H9 (cell line): ENCODE results near the gene RICTOR. TPM values are rescaled to one million over a fixed set of nuclear protein-coding genes. Genes with fewer than 3 reads are reported as not detected.

Experiments
- DNase-seq: peaks from one replicate; pipeline ENCODE4 v3.0.0-alpha.2; 2017
- H2AFZ ChIP-seq: one replicate; pipeline ENCODE4 v1.6.1; 2013; ENCODE audit warnings: mild to moderate bottlenecking, low read length, control low read depth, moderate library complexity
- H2AK5ac ChIP-seq: 2 replicates; pipeline ENCODE4 v1.6.1; 2013; ENCODE audit warnings: low read length, control low read depth, mixed read lengths; ENCODE audit not compliant: insufficient read length
- H2BK120ac ChIP-seq: one replicate; pipeline ENCODE4 v1.6.1; 2013; ENCODE audit warnings: low read depth, mild to moderate bottlenecking, low read length, control low read depth, inconsistent platforms; ENCODE audit not compliant: poor library complexity, severe bottlenecking
- H2BK12ac ChIP-seq: 2 replicates; pipeline ENCODE4 v1.6.1; 2013; ENCODE audit warnings: low read length, control low read depth, mixed read lengths, low read depth; ENCODE audit not compliant: insufficient read length
- H2BK15ac ChIP-seq: 2 replicates; pipeline ENCODE4 v1.6.1; 2013; ENCODE audit warnings: low read depth, low read length, control low read depth
- H2BK20ac ChIP-seq: one replicate; pipeline ENCODE4 v1.6.1; 2013; ENCODE audit warnings: low read depth, mild to moderate bottlenecking, low read length, control low read depth, inconsistent platforms; ENCODE audit not compliant: poor library complexity, severe bottlenecking
- H2BK5ac ChIP-seq: 2 replicates; pipeline ENCODE4 v1.6.1; 2013; ENCODE audit warnings: low read length, control low read depth, mixed read lengths; ENCODE audit not compliant: insufficient read length
- H3K14ac ChIP-seq: 2 replicates; pipeline ENCODE4 v1.6.1; 2013; ENCODE audit warnings: low read length, control low read depth; ENCODE audit not compliant: insufficient read depth
- H3K18ac ChIP-seq: 2 replicates; pipeline ENCODE4 v1.6.1; 2013; ENCODE audit warnings: low read depth, mild to moderate bottlenecking, mixed read lengths, low read length, control low read depth; ENCODE audit not compliant: insufficient read length
- H3K23ac ChIP-seq: 2 replicates; pipeline ENCODE4 v1.6.1; 2013; ENCODE audit warnings: low read length, control low read depth, mixed read lengths, low read depth; ENCODE audit not compliant: insufficient read length
- H3K23me2 ChIP-seq: 2 replicates; pipeline ENCODE4 v1.6.1; 2013; ENCODE audit warnings: low read depth, mild to moderate bottlenecking, mixed read lengths, low read length, control low read depth; ENCODE audit not compliant: insufficient read length, poor library complexity, severe bottlenecking
- H3K27ac ChIP-seq: 2 replicates; pipeline ENCODE4 v1.5.1; 2013; ENCODE audit warnings: low read length, control low read depth, mixed read lengths, low read depth; ENCODE audit not compliant: insufficient read length
- H3K27me3 ChIP-seq: 2 replicates; pipeline ENCODE4 v1.6.1; 2013; ENCODE audit warnings: low read length, control low read depth, inconsistent platforms; ENCODE audit not compliant: insufficient read depth
- H3K4ac ChIP-seq: 2 replicates; pipeline ENCODE4 v1.6.1; 2013; ENCODE audit warnings: low read depth, mild to moderate bottlenecking, control low read depth, inconsistent platforms, low read length, moderate library complexity
- H3K4me1 ChIP-seq: 2 replicates; pipeline ENCODE4 v1.6.1; 2013; ENCODE audit warnings: low read length, control low read depth, inconsistent platforms; ENCODE audit not compliant: insufficient read depth
- H3K4me2 ChIP-seq: 2 replicates; pipeline ENCODE4 v1.6.1; 2013; ENCODE audit warnings: low read length, control low read depth, mixed read lengths; ENCODE audit not compliant: insufficient read length, insufficient read depth
- H3K56ac ChIP-seq: 2 replicates; pipeline ENCODE4 v1.6.1; 2013; ENCODE audit warnings: low read depth, mild to moderate bottlenecking, mixed read lengths, low read length, control low read depth; ENCODE audit not compliant: insufficient read length
- H3K79me1 ChIP-seq: 2 replicates; pipeline ENCODE4 v1.6.1; 2013; ENCODE audit warnings: low read depth, mild to moderate bottlenecking, moderate library complexity, low read length, control low read depth, inconsistent platforms; ENCODE audit not compliant: insufficient read depth, poor library complexity, severe bottlenecking
- H3K79me2 ChIP-seq: 2 replicates; pipeline ENCODE4 v1.6.1; 2013; ENCODE audit warnings: low read length, control low read depth, inconsistent platforms; ENCODE audit not compliant: insufficient read depth
- H3K9ac ChIP-seq: 2 replicates; pipeline ENCODE4 v1.6.1; 2013; ENCODE audit warnings: low read length, control low read depth, mixed read lengths; ENCODE audit not compliant: insufficient read length; ENCODE audit errors: extremely low read depth
- H3K9me3 ChIP-seq: one replicate; pipeline ENCODE4 v1.6.1; 2013; ENCODE audit warnings: low read depth, low read length, inconsistent platforms; ENCODE audit not compliant: control insufficient read depth
- H3T11ph ChIP-seq: one replicate; pipeline ENCODE4 v1.6.1; 2013; ENCODE audit warnings: mild to moderate bottlenecking, low read length, control low read depth, inconsistent platforms
- H4K20me1 ChIP-seq: one replicate; pipeline ENCODE4 v1.6.1; 2013; ENCODE audit not compliant: control insufficient read depth, insufficient read length, insufficient read depth
- H4K5ac ChIP-seq: 2 replicates; pipeline ENCODE4 v1.6.1; 2013; ENCODE audit warnings: low read depth, mild to moderate bottlenecking, mixed read lengths, low read length, control low read depth; ENCODE audit not compliant: insufficient read length
- H4K8ac ChIP-seq: replicated peaks from 2 replicates; pipeline ENCODE4 v1.6.1; 2013; ENCODE audit warnings: low read length, control low read depth, mixed read lengths, low read depth; ENCODE audit not compliant: insufficient read length
- H4K91ac ChIP-seq: 2 replicates; pipeline ENCODE4 v1.6.1; 2013; ENCODE audit warnings: low read depth, mild to moderate bottlenecking, moderate library complexity, mixed read lengths, low read length, control low read depth; ENCODE audit not compliant: insufficient read length
- H3K27ac Mint-ChIP-seq, 3 experiments: 2 replicates in 2 of 3; 3 replicates in 1 of 3; pipeline ENCODE4 v1.8.0; 2020 to 2021; ENCODE audit warnings: mixed read lengths in 3 of 3, mild to moderate bottlenecking in 1 of 3, moderate library complexity in 1 of 3
- H3K27me3 Mint-ChIP-seq: 2 replicates; pipeline ENCODE4 v1.8.0; 2021; ENCODE audit warnings: low read depth, mild to moderate bottlenecking, moderate library complexity, mixed read lengths
- H3K36me3 Mint-ChIP-seq, 3 experiments: 2 replicates in 2 of 3; 3 replicates in 1 of 3; pipeline ENCODE4 v1.8.0; 2020 to 2021; ENCODE audit warnings: low read depth in 3 of 3, mixed read lengths in 3 of 3; ENCODE audit not compliant: insufficient read depth in 1 of 3
- H3K4me1 Mint-ChIP-seq, 2 experiments: 2 replicates each; pipeline ENCODE4 v1.8.0; 2020; ENCODE audit warnings: mixed read lengths in 2 of 2
- H3K4me3 Mint-ChIP-seq, 2 experiments: 2 replicates in 1 of 2; 3 replicates in 1 of 2; pipeline ENCODE4 v1.8.0; 2020 to 2021; ENCODE audit warnings: mild to moderate bottlenecking in 2 of 2, mixed read lengths in 2 of 2, moderate library complexity in 1 of 2
- H3K9me3 Mint-ChIP-seq, 2 experiments: 2 replicates in 1 of 2; 3 replicates in 1 of 2; pipeline ENCODE4 v1.8.0; 2020; ENCODE audit warnings: mild to moderate bottlenecking in 2 of 2, mixed read lengths in 2 of 2, moderate library complexity in 1 of 2
- WGBS: extraction: QIAGEN DNeasy Blood & Tissue Kit; methylation state at CpG from one replicate; pipeline ENCODE4 v1.1.7; 2013; ENCODE audit warnings: missing lambda C conversion rate, low lambda C conversion rate, mixed read lengths; ENCODE audit not compliant: insufficient read length; ENCODE audit errors: extremely low coverage; 5-methylcytosine and 5-hydroxymethylcytosine counted together
- total RNA-seq: library from RNA; stranded (reverse); gene quantifications from 2 replicates; pipeline ENCODE4 v1.2.1, GENCODE V29; 2021
- TF ChIP-seq, protein P1 (sequence below): fragments of 200-600 bp; sonication (generic); conservative IDR thresholded peaks from 3 replicates; pipeline ENCODE4 v1.8.0; 2021; ENCODE audit warnings: antibody characterized with exemption, mild to moderate bottlenecking

RICTOR gene
- total RNA-seq, 1 experiment from 2014 or later, result 20.9 TPM

DNA sequence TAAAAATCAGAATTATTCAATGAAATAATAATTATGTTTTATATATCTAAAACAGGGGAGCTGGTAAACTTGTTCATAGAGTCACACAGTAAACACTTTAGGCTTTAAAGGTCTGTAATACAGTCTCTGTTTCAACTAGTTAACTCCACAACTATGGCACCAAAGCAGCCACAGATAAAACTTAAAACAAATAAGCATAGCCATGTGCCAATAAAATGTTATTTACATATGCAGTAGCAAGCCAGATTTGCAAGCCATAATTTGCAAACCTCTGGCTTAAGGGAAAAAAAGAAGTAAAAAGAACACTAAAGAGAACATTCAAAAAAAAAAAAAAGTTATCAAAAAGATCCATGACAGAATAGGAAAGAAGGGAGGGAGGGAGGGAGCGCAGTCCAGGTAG, 24.9 kb downstream of the RICTOR start:
- no peak overlapping the region for H3K9ac ChIP-seq
- H3K4me2 ChIP-seq, result no peak overlapping the region
- H4K5ac ChIP-seq, result no peak overlapping the region
- no peak overlapping the region for H2BK20ac ChIP-seq
- no peak overlapping the region for H3T11ph ChIP-seq
- no peak for DNase-seq
- Mint-ChIP-seq H3K27ac (0 out of 7 replicates have a peak overlapping the region, but pooled peaks of 1 of the 3 experiments have one; percentile 13), H3K27me3 (no peaks in the 10 kb centered on the region), H3K4me3 (no peak overlapping the region), H3K9me3 (peaks cover 9 to 12% of the 10 kb centered on the region in 2 experiments; a peak in 4 of 5 replicates), H3K4me1 (peaks cover 12 to 16% of the 10 kb centered on the region in 2 experiments), H3K36me3 (peaks cover 4 to 22% (median 11%) of the 10 kb centered on the region in 3 experiments; a peak in 4 of 7 replicates)
- no CpG with 5 or more reads among the region's 1 CpG for WGBS
- no peak overlapping the region for H4K91ac ChIP-seq
- H3K23ac ChIP-seq, result no peak overlapping the region
- H2AFZ ChIP-seq, result no peak overlapping the region
- H3K79me2 ChIP-seq, result peaks cover 2% of the 10 kb centered on the region; the same call in 1 of the 2 replicates
- H4K20me1 ChIP-seq, result no peaks in the 10 kb centered on the region
- no peaks in the 10 kb centered on the region for H3K27me3 ChIP-seq
- H3K9me3 ChIP-seq, result peaks cover 4% of the 10 kb centered on the region
- H2BK120ac ChIP-seq, result no peak overlapping the region
- no peak overlapping the region for H2BK5ac ChIP-seq
- H3K79me1 ChIP-seq, result peaks cover 3% of the 10 kb centered on the region
- no peak overlapping the region for H3K56ac ChIP-seq
- H3K14ac ChIP-seq, result no peak overlapping the region
- H3K4me1 ChIP-seq, result no peaks in the 10 kb centered on the region
- H2AK5ac ChIP-seq, result no peak overlapping the region
- H2BK12ac ChIP-seq, result no peak overlapping the region
- H3K27ac ChIP-seq, result no peak overlapping the region
- no peak overlapping the region for H3K4ac ChIP-seq
- H3K23me2 ChIP-seq, result no peaks in the 10 kb centered on the region
- H4K8ac ChIP-seq, result no peak overlapping the region
- H3K18ac ChIP-seq, result no peak overlapping the region
- TF ChIP-seq, protein P1, sequence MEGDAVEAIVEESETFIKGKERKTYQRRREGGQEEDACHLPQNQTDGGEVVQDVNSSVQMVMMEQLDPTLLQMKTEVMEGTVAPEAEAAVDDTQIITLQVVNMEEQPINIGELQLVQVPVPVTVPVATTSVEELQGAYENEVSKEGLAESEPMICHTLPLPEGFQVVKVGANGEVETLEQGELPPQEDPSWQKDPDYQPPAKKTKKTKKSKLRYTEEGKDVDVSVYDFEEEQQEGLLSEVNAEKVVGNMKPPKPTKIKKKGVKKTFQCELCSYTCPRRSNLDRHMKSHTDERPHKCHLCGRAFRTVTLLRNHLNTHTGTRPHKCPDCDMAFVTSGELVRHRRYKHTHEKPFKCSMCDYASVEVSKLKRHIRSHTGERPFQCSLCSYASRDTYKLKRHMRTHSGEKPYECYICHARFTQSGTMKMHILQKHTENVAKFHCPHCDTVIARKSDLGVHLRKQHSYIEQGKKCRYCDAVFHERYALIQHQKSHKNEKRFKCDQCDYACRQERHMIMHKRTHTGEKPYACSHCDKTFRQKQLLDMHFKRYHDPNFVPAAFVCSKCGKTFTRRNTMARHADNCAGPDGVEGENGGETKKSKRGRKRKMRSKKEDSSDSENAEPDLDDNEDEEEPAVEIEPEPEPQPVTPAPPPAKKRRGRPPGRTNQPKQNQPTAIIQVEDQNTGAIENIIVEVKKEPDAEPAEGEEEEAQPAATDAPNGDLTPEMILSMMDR, result no peak
- no peak overlapping the region for H2BK15ac ChIP-seq
